ENCODE data around the gene NCF4.
A peak's percentile ranks its signal among the peaks of the same experiment; 100 is the strongest.

Gene NCF4

GRCh38 chr22:36860821-36861659 is at the start of gene NCF4:
TSS of gene NCF4 (plus strand) at chr22:36861006. CDS start at chr22:36861172, 166 bp downstream.
- no peak for DNase-seq (ENCODE audit: low read depth)
- TF ChIP-seq CTCF (conservative IDR thresholded peaks at IDR 0.05; ENCODE audit: low read depth, low read length), result no peak
- no peak within 1 kb of the TSS for H3K4me3 ChIP-seq (ENCODE audit: low read depth, low read length)

GRCh38 chr22:36811094-36811800 is 49.6 kb upstream of the NCF4 start:
- no peak for DNase-seq (ENCODE audit: low read depth)
- no peak for TF ChIP-seq CTCF (conservative IDR thresholded peaks at IDR 0.05; ENCODE audit: low read depth, low read length)
- no peak overlapping the region for H3K4me3 ChIP-seq (ENCODE audit: low read depth, low read length)

GRCh38 chr22:36814801-36815200 is 46.0 kb upstream of the NCF4 start:
- no peak for DNase-seq (ENCODE audit: low read depth)
- H3K4me3 ChIP-seq (ENCODE audit: low read depth, low read length), result no peak overlapping the region
- TF ChIP-seq CTCF (conservative IDR thresholded peaks at IDR 0.05; ENCODE audit: low read depth, low read length), result no peak

GRCh38 chr22:36815558-36816338 is 45.1 kb upstream of the NCF4 start:
- no peak for DNase-seq (ENCODE audit: low read depth)
- H3K4me3 ChIP-seq (ENCODE audit: low read depth, low read length), result no peak overlapping the region
- no peak for TF ChIP-seq CTCF (conservative IDR thresholded peaks at IDR 0.05; ENCODE audit: low read depth, low read length)

DNA sequence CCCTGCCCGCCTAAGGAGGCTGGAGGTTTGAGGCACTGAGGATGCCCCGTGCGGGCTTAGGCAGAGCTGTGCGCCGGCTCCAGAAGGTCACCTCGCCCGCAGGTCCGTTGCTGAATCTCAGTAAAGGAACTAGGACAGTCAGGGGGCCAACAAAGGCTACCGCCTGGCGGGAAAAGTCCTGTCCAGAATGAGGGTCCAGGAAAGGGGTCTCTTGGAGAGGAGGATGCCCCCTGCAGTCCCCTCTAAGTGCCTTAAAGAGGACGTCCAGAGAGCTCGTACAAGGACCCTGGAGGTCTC is 44.5 kb upstream of the NCF4 start:
- no peak for TF ChIP-seq CTCF (conservative IDR thresholded peaks at IDR 0.05; ENCODE audit: low read depth, low read length)
- no peak for DNase-seq (ENCODE audit: low read depth)

DNA sequence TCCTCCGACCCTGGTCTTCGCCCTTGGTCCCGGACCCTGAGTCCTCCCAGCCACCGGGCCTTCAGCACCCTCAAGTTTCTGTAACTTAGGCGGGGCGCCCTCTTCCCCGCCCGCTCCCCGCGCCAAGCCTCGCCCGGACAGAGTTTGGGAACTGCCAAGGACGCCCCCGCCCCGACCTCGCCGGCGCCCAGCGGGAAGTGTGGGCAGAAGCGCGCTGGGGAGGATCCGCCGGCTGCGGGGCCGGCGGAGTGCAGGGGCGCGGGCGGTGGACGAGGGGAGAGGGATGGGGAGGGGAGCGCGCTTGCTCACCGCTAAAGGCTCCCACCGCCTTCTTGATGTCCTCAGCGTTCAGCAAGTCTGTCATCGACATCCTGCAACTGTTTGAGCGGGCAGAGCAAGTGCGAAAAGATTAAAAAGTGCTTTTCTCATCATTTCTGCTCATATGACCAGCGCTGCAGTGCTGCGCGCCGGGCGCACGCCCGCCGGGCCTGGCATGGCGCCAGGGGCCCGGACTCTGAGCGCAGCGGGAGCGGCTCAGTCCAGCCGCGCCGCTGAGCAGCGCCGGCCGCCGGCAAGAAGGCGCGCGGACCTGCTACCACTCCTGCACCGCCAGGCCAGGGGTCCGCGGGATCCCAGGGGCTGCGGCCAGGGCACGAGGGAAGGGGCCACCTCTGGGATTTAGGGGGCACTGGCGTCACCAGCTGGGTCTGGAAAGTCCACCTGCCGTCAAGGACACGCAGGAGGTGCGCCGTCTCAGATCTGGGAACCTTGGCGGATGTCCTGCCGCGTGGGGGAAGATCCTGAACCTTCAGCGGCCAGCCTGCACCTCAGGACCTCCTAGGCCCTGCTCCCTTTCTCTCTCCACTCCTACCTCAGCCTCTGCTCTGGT is 43.9 kb upstream of the NCF4 start, which contains the start of gene PVALB:
PVALB (minus strand) TSS at position 400 of the 889 bp plus-strand sequence; CDS start at position 370, 30 bp downstream.
- peak; percentile 67 for DNase-seq (ENCODE audit: low read depth)

More for the DNA sequence above, 44.5 kb upstream of the NCF4 start:
- no peak overlapping the region for H3K4me3 ChIP-seq (ENCODE audit: low read depth, low read length)

More for the DNA sequence above, 43.9 kb upstream of the NCF4 start, which contains the start of gene PVALB:
- H3K4me3 ChIP-seq (ENCODE audit: low read depth, low read length), result no peak within 1 kb of the TSS
- no peak for TF ChIP-seq CTCF (conservative IDR thresholded peaks at IDR 0.05; ENCODE audit: low read depth, low read length)
